Measurements from ENCODE around the gene SNX22.
"Not testable (repeated sequence)": the region's sequence is repeated elsewhere in the genome, so short reads cannot be mapped to it uniquely, and the experiment has no call there.

SNX22 gene

DNA sequence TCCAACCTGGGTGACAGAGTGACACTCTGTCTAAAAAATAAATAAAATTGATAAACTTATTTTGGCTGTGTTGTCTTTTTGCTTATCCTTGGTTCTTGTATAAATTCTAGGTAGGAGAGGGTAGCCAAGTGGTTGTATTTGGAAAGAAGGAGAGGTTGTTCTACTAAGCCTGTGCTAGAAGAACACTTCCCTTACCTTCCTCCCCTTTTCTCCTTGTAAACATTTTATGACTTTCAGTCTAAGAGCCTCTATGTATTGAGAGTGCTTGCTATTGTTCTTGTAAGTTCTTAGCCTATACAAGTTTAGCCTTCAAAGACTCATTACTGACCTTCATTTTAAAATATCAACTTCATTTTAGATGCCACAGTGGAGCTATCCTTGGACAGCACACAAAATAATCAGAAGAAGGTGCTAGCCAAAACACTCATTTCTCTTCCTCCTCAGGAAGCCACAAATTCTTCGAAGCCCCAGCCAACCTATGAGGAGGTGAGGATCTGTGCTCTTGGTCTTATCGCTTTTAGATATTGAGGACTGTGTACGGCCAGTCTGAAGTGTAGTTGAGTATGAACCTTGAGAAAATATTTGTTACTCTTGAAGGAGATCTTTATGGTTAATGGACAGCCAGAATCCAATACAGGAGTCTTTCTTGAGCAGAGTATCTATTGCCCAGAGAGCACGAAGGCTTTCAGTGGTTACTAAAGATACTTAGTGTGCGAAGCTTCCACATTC, 33.6 kb upstream of the SNX22 start:
- Histone ChIP-seq H3K9me3 (ENCODE audit: control insufficient read depth in 5 of 5, low read length in 5 of 5) (no peaks in the 10 kb centered on the region), H3K36me3 (ENCODE audit: control insufficient read depth in 5 of 5, insufficient read depth in 5 of 5, low read length in 5 of 5) (peaks cover 59 to 100% (median 82%) of the 10 kb centered on the region in 5 donors), H3K4me3 (ENCODE audit: low read depth in 1 of 5, low read length in 5 of 5) (no peak overlapping the region), H3K9ac (ENCODE audit: low read length in 5 of 5) (no peak overlapping the region), H3K27me3 (ENCODE audit: control insufficient read depth in 5 of 5, insufficient read depth in 4 of 5, low read length in 5 of 5) (no peaks in the 10 kb centered on the region), H3K27ac (ENCODE audit: low read depth, low read length) (no peak overlapping the region), H3K4me1 (ENCODE audit: control insufficient read depth in 5 of 5, insufficient read depth in 5 of 5, low read length in 5 of 5) (peaks cover 0 to 5% (median 4%) of the 10 kb centered on the region in 5 donors)

DNA sequence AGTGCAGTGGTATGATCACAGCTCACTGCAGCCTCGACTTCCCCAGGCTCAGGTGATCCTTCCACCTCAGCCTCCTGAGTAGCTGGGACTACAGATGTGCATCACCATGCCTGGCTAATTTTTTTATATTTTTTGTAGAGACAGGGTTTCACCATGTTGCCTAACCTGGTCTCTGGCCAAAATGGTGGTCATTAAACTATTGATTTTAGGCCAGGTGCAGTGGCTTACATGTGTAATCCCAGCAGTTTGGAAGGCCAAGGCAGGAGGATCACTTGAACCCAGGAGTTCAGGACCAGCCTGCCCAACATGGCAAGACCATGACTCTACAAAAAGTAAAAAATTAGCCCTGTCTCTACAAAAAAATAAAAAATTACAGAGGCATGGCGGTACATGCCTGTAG, 31.2 kb upstream of the SNX22 start:
- H3K27ac ChIP-seq (ENCODE audit: low read depth, low read length); H3K4me3 ChIP-seq (ENCODE audit: low read depth in 1 of 5, low read length in 5 of 5); H3K27me3 ChIP-seq (ENCODE audit: control insufficient read depth in 5 of 5, insufficient read depth in 4 of 5, low read length in 5 of 5); H3K9ac ChIP-seq (ENCODE audit: low read length in 5 of 5); H3K4me1 ChIP-seq (ENCODE audit: control insufficient read depth in 5 of 5, insufficient read depth in 5 of 5, low read length in 5 of 5); H3K9me3 ChIP-seq (ENCODE audit: control insufficient read depth in 5 of 5, low read length in 5 of 5): not testable (repeated sequence)
- peaks cover 55 to 93% (median 77%) of the 10 kb centered on the region in 5 donors for H3K36me3 ChIP-seq (ENCODE audit: control insufficient read depth in 5 of 5, insufficient read depth in 5 of 5, low read length in 5 of 5)

DNA sequence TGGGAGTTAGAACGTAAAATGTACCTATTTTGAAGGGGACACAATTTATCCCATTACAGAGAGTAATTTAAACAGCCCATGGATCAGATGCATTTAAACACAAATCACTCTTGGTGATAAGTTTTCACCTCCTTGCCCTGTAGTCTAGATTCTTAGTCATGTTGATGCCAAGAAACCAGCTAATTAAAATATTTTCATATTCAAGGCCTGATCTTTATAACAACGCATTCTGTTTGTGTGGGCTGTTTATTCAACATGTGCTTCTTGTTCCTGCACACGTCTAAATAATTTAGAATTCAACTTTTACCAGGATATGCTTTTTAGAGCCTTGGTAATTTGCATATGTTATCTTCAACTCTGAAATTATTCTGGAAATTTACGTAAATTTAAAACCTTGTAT, 29.9 kb upstream of the SNX22 start:
- Histone ChIP-seq H3K27me3 (ENCODE audit: control insufficient read depth in 5 of 5, insufficient read depth in 4 of 5, low read length in 5 of 5) (no peaks in the 10 kb centered on the region), H3K9ac (ENCODE audit: low read length in 5 of 5) (no peak overlapping the region), H3K9me3 (ENCODE audit: control insufficient read depth in 5 of 5, low read length in 5 of 5) (no peaks in the 10 kb centered on the region), H3K36me3 (ENCODE audit: control insufficient read depth in 5 of 5, insufficient read depth in 5 of 5, low read length in 5 of 5) (peaks cover 53 to 93% (median 78%) of the 10 kb centered on the region in 5 donors), H3K4me3 (ENCODE audit: low read depth in 1 of 5, low read length in 5 of 5) (no peak overlapping the region), H3K27ac (ENCODE audit: low read depth, low read length) (no peak overlapping the region), H3K4me1 (ENCODE audit: control insufficient read depth in 5 of 5, insufficient read depth in 5 of 5, low read length in 5 of 5) (no peaks in the 10 kb centered on the region)

DNA sequence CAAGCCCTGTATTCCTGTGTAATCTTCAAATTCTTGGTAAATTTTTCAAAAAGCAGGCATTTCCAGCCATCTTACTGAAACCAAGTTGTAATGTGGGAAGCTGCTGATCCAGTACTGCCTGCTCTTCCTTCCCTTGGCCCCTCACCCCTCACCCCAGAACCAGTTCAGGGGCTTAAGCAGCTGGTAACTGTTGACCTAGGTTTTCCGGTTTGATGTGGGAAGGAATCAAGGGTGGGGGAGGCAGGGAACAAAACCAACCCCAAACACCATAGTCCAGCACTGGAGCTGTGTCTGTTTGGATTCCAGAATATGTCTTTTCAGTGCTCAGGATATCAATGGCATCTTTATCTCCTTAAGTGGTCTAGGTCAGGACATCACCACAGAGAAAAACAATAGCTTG, 29.1 kb upstream of the SNX22 start:
- Histone ChIP-seq H3K27me3 (ENCODE audit: control insufficient read depth in 5 of 5, insufficient read depth in 4 of 5, low read length in 5 of 5) (no peaks in the 10 kb centered on the region), H3K27ac (ENCODE audit: low read depth, low read length) (no peak overlapping the region), H3K36me3 (ENCODE audit: control insufficient read depth in 5 of 5, insufficient read depth in 5 of 5, low read length in 5 of 5) (peaks cover 56 to 93% (median 80%) of the 10 kb centered on the region in 5 donors), H3K4me1 (ENCODE audit: control insufficient read depth in 5 of 5, insufficient read depth in 5 of 5, low read length in 5 of 5) (no peaks in the 10 kb centered on the region), H3K4me3 (ENCODE audit: low read depth in 1 of 5, low read length in 5 of 5) (no peak overlapping the region), H3K9ac (ENCODE audit: low read length in 5 of 5) (no peak overlapping the region), H3K9me3 (ENCODE audit: control insufficient read depth in 5 of 5, low read length in 5 of 5) (no peaks in the 10 kb centered on the region)

DNA sequence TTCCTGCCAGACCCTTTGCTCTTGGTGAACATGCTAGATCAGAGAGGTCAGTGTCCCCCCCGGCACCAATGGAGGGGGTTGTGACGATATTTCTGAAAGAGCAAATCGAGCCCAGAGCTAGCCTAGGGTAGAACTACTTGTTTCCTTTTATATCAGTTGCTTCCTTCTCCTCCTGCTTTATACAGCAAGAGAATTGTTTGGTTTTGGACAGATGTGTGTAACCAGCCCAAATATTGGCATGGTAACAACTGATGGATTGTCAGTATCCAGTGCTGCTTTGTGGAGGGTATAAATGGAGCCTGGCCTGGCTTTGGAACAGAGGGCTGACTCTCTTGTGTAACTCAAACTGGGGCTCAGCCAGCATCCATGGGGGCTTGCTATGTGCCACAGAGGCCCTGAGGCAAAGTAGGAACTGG, 28.6 kb upstream of the SNX22 start:
- no peak overlapping the region for H3K4me3 ChIP-seq (ENCODE audit: low read depth in 1 of 5, low read length in 5 of 5)
- H3K9me3 ChIP-seq (ENCODE audit: control insufficient read depth in 5 of 5, low read length in 5 of 5): no peaks in the 10 kb centered on the region
- no peak overlapping the region for H3K27ac ChIP-seq (ENCODE audit: low read depth, low read length)
- peaks cover 58 to 93% (median 80%) of the 10 kb centered on the region in 5 donors for H3K36me3 ChIP-seq (ENCODE audit: control insufficient read depth in 5 of 5, insufficient read depth in 5 of 5, low read length in 5 of 5)
- H3K27me3 ChIP-seq (ENCODE audit: control insufficient read depth in 5 of 5, insufficient read depth in 4 of 5, low read length in 5 of 5): no peaks in the 10 kb centered on the region
- H3K9ac ChIP-seq (ENCODE audit: low read length in 5 of 5): peak overlapping the region in 1 of 5 donors; percentile 6
- no peaks in the 10 kb centered on the region for H3K4me1 ChIP-seq (ENCODE audit: control insufficient read depth in 5 of 5, insufficient read depth in 5 of 5, low read length in 5 of 5)

DNA sequence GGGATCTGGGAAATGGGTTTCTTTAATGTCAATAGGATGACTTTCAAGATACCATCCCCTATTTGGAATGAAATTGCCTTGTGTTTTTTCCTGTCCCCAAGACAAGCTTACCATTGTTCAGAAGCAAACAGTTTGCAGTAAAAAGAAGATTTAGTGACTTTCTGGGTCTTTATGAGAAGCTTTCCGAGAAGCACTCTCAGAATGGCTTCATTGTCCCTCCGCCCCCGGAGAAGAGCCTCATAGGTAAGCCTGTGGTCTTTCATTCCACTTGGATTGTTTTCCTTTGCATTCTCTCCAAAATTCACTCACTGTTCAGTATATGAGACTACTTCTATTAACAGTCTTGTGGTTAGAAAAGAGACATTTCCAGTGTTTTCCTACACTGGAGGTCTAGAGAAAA, 25.6 kb upstream of the SNX22 start:
- no peaks in the 10 kb centered on the region for H3K4me1 ChIP-seq (ENCODE audit: control insufficient read depth in 5 of 5, insufficient read depth in 5 of 5, low read length in 5 of 5)
- H3K4me3 ChIP-seq (ENCODE audit: low read depth in 1 of 5, low read length in 5 of 5): no peak overlapping the region
- peaks cover 60 to 93% (median 78%) of the 10 kb centered on the region in 5 donors for H3K36me3 ChIP-seq (ENCODE audit: control insufficient read depth in 5 of 5, insufficient read depth in 5 of 5, low read length in 5 of 5)
- H3K27me3 ChIP-seq (ENCODE audit: control insufficient read depth in 5 of 5, insufficient read depth in 4 of 5, low read length in 5 of 5): no peaks in the 10 kb centered on the region
- no peak overlapping the region for H3K27ac ChIP-seq (ENCODE audit: low read depth, low read length)
- H3K9me3 ChIP-seq (ENCODE audit: control insufficient read depth in 5 of 5, low read length in 5 of 5): no peaks in the 10 kb centered on the region
- H3K9ac ChIP-seq (ENCODE audit: low read length in 5 of 5): no peak overlapping the region

DNA sequence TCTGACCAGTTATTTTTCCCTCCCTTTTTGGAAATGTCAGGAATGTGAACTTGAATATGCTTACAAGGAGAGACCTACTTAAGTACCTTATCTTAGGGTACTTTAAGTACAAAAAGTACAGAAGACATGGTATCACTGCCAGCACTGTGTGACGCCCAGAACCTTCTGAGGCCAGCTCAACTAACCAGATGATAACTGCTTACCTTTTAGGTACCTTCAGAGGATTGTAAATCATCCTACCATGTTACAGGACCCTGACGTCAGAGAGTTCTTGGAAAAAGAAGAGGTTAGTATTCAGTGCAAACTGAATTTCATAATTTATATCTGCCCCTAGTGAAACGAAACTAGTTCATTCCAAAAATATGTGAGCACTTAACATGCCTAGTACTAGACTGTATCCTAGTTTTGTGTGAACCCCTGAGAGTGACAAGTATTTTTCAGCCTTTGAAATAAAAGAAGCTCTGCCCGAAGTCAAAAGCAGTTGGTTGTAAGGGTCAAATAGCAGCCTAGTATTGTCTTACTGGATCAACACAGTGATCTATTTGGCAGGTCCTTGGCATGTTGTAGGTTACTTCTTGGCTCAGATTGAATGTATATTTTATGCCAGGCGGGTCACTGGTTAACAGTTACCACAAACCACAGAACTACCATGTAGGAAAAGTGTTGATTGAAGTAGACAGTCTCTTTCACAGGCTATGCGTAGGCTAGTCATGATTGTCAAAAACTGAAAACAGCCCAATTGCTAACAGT, 23.8 kb upstream of the SNX22 start:
- no peaks in the 10 kb centered on the region for H3K4me1 ChIP-seq (ENCODE audit: control insufficient read depth in 5 of 5, insufficient read depth in 5 of 5, low read length in 5 of 5)
- no peak overlapping the region for H3K9ac ChIP-seq (ENCODE audit: low read length in 5 of 5)
- no peaks in the 10 kb centered on the region for H3K9me3 ChIP-seq (ENCODE audit: control insufficient read depth in 5 of 5, low read length in 5 of 5)
- H3K27ac ChIP-seq (ENCODE audit: low read depth, low read length): no peak overlapping the region
- H3K36me3 ChIP-seq (ENCODE audit: control insufficient read depth in 5 of 5, insufficient read depth in 5 of 5, low read length in 5 of 5): peaks cover 56 to 94% (median 83%) of the 10 kb centered on the region in 5 donors
- no peak overlapping the region for H3K4me3 ChIP-seq (ENCODE audit: low read depth in 1 of 5, low read length in 5 of 5)
- H3K27me3 ChIP-seq (ENCODE audit: control insufficient read depth in 5 of 5, insufficient read depth in 4 of 5, low read length in 5 of 5): no peaks in the 10 kb centered on the region

DNA sequence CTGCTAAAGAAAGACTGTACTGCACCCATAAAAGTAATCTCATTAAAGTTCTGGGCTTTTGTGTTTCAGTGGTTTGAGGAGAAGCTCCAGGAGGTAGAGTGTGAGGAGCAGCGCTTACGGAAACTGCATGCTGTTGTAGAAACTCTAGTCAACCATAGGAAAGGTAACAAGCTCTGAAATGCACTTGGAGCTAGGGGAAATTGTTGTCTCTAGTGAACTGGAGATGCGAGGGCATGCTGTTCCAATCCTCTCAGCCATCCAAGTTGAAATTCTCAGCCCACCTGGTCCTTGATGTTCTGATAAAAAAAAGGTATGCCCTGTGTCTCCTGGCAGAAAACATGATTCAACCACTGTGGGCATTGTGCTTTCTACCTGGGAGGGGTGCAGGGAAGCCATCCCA, 21.4 kb upstream of the SNX22 start:
- Histone ChIP-seq H3K27ac (ENCODE audit: low read depth, low read length) (no peak overlapping the region), H3K4me1 (ENCODE audit: control insufficient read depth in 5 of 5, insufficient read depth in 5 of 5, low read length in 5 of 5) (peaks cover 0 to 14% (median 11%) of the 10 kb centered on the region in 5 donors), H3K9ac (ENCODE audit: low read length in 5 of 5) (no peak overlapping the region), H3K4me3 (ENCODE audit: low read depth in 1 of 5, low read length in 5 of 5) (no peak overlapping the region), H3K36me3 (ENCODE audit: control insufficient read depth in 5 of 5, insufficient read depth in 5 of 5, low read length in 5 of 5) (peaks cover 45 to 98% (median 84%) of the 10 kb centered on the region in 5 donors), H3K27me3 (ENCODE audit: control insufficient read depth in 5 of 5, insufficient read depth in 4 of 5, low read length in 5 of 5) (no peaks in the 10 kb centered on the region), H3K9me3 (ENCODE audit: control insufficient read depth in 5 of 5, low read length in 5 of 5) (no peaks in the 10 kb centered on the region)

DNA sequence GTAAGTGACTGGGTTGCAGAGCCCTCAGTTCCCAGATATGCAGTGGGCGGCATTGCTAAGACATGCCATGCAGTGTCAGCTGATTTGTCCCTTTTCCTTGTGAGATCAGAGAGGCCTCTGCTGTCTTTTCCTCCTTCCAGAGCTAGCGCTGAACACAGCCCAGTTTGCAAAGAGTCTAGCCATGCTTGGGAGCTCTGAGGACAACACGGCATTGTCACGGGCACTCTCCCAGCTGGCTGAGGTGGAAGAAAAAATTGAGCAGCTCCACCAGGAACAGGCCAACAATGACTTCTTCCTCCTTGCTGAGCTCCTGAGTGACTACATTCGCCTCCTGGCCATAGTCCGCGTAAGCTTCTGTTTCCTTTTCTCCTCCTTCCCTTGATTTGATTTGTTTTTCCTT, 20.0 kb upstream of the SNX22 start:
- Histone ChIP-seq H3K27ac (ENCODE audit: low read depth, low read length) (no peak overlapping the region), H3K9ac (ENCODE audit: low read length in 5 of 5) (no peak overlapping the region)

DNA sequence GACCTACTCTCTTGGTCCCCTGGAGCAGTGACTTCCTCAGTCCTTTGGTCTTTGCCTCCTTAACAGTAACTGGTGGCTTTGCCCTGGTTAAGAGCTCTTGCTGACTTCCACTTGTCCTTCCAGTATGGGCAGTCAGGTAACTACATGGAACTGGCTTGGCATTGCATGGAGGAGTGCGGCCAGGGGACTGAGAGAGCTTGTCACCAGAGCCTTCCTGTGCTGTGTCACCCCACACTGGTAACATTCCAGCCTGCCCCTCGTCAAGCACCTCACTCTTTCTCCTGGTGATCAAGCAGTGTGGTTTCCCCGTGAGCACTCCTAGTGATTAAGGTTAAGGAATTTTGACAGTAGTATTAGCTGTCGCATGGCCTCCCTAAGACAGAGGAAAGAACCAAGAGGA, 19.3 kb upstream of the SNX22 start:
- Histone ChIP-seq H3K27me3 (ENCODE audit: control insufficient read depth in 5 of 5, insufficient read depth in 4 of 5, low read length in 5 of 5) (no peaks in the 10 kb centered on the region), H3K4me1 (ENCODE audit: control insufficient read depth in 5 of 5, insufficient read depth in 5 of 5, low read length in 5 of 5) (peaks cover 0 to 14% (median 11%) of the 10 kb centered on the region in 5 donors), H3K36me3 (ENCODE audit: control insufficient read depth in 5 of 5, insufficient read depth in 5 of 5, low read length in 5 of 5) (peaks cover 35 to 96% (median 85%) of the 10 kb centered on the region in 5 donors), H3K9ac (ENCODE audit: low read length in 5 of 5) (no peak overlapping the region), H3K4me3 (ENCODE audit: low read depth in 1 of 5, low read length in 5 of 5) (no peak overlapping the region), H3K9me3 (ENCODE audit: control insufficient read depth in 5 of 5, low read length in 5 of 5) (no peaks in the 10 kb centered on the region), H3K27ac (ENCODE audit: low read depth, low read length) (no peak overlapping the region)

More for the DNA sequence above, 20.0 kb upstream of the SNX22 start:
- Histone ChIP-seq H3K36me3 (ENCODE audit: control insufficient read depth in 5 of 5, insufficient read depth in 5 of 5, low read length in 5 of 5) (peaks cover 40 to 96% (median 84%) of the 10 kb centered on the region in 5 donors), H3K9me3 (ENCODE audit: control insufficient read depth in 5 of 5, low read length in 5 of 5) (no peaks in the 10 kb centered on the region), H3K4me1 (ENCODE audit: control insufficient read depth in 5 of 5, insufficient read depth in 5 of 5, low read length in 5 of 5) (peaks cover 0 to 14% (median 11%) of the 10 kb centered on the region in 5 donors), H3K27me3 (ENCODE audit: control insufficient read depth in 5 of 5, insufficient read depth in 4 of 5, low read length in 5 of 5) (no peaks in the 10 kb centered on the region), H3K4me3 (ENCODE audit: low read depth in 1 of 5, low read length in 5 of 5) (no peak overlapping the region)
